Choroid plexus epithelial cell (primary cell): ENCODE data around the gene TAGLN3.

Experiments
- DNase-seq: peaks from one replicate; pipeline ENCODE4 v3.0.0-alpha.2; 2010; ENCODE audit warnings: low read depth
- H3K4me3 ChIP-seq: 2 replicates; pipeline ENCODE4 v1.5.1; 2011; ENCODE audit warnings: low read depth, mild to moderate bottlenecking, control low read depth, low read length, moderate library complexity
- CTCF ChIP-seq: conservative IDR thresholded peaks from 2 replicates; pipeline ENCODE4 v1.5.1; 2011; ENCODE audit warnings: low read depth, mild to moderate bottlenecking, control low read depth, inconsistent platforms, low read length, moderate library complexity

The TAGLN3 gene

DNA sequence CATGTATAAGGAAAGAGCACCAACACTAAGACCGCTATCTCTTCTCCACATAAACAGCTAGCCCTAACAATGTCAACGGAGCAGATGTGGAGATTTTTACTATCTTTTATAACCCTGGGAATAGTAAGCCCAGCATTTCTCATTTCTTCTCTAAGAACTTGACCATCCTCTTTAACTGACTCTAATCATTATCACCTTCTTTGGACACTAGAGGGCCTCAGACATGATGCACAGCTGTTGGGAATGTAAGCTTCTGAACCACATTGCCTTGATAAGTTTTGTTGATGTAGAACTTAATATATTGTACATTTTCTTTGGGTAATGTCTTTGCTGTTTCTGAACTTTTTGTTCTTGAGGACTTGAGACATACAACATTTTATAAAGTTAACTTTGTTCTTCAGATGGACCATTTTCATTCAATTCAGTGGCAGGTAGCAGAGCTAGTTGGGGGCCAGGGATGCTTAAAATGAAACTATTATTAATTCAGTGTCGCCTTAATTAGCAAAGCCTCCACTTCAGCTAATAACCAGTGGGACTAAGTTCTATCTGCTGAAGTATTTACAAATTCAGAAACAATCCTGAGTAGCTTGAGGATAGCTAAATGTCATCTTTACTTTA lies 9.6 kb upstream of the TAGLN3 start:
- peak; percentile 91 for DNase-seq
- no peak overlapping the region for H3K4me3 ChIP-seq
- peak; percentile 78 for TF ChIP-seq CTCF

DNA sequence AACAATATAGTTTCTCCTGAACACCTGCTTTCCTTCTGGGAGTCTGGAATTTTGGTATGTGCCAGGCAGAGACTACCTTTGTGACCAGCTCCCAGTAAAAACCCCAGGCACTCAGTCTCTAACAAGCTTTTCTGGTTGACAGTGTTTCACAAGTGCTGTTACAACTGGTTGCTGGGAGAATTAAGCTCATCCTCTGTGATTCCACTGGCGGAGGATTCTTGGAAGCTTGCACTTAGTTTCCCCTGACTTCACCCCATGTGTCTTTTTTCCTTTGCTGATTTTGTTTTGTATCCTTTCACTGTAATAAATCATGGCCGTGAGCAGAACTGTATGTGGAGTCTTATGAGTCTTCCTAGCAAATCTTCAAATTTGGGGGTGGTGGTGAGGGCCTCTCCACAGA lies 5.7 kb upstream of the TAGLN3 start:
- TF ChIP-seq CTCF: no peak
- DNase-seq: no peak
- H3K4me3 ChIP-seq: no peak overlapping the region

GRCh38 chr3:111999484-112000324 lies 982 bp downstream of the TAGLN3 start:
- TF ChIP-seq CTCF: no peak
- H3K4me3 ChIP-seq: peak overlapping the region; percentile 58
- DNase-seq: no peak

- H3K4me3 ChIP-seq: no peak overlapping the region
- TF ChIP-seq CTCF: no peak
- no peak for DNase-seq
These were observed 1.6 kb downstream of the TAGLN3 start for GRCh38 chr3:112000367-112000771.

DNA sequence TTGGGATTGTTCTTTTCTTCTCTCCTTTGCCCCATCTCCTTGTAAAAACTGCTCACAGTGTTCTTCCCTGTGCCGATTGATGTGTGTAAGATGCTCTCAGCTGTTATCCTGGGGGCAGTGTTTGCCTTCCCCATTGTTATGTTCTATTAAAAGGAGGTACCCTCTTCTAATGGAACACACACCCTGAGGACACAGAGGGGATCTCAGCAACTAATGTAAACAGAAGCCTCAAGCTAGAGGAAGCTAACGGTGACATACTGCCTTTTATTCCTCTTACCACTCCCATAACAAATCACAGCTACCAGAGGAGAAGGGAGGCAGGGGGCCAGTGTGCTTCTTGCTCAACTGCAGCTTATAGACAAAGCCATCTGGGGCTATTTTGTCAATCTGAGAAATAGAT lies 2.2 kb downstream of the TAGLN3 start:
- no peak overlapping the region for H3K4me3 ChIP-seq
- TF ChIP-seq CTCF: no peak
- no peak for DNase-seq

GRCh38 chr3:112001526-112001925 lies 2.8 kb downstream of the TAGLN3 start:
- DNase-seq: no peak
- TF ChIP-seq CTCF: no peak
- H3K4me3 ChIP-seq: no peak overlapping the region
